ENCODE data around the gene SCAPER.

The SCAPER gene

DNA sequence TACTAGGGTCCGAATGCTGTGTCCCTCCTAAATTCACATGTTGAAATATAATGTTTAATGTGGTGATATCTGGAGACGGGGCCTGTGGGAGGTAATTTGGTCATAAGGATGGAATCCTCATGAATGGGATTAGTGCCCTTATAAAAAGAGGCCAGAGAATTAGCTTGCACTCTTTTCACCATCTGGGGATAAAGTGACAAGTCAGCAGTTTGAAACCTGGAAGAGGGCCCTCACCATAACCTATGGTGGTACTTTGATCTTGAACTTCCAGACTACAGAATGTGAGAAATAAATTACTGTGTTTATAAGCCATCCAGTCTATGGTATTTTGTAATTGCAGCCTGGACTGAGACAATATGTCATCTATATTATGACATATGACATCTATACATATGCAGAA, 436.4 kb downstream of the SCAPER start:
- H3K4me3 ChIP-seq (ENCODE audit: low read length in 2 of 2): no peak overlapping the region
- peaks cover 4 to 10% of the 10 kb centered on the region in 2 donors for H3K36me3 ChIP-seq (ENCODE audit: control insufficient read depth in 2 of 2, insufficient read depth in 2 of 2, low read length in 2 of 2)
- no peaks in the 10 kb centered on the region for H3K4me1 ChIP-seq (ENCODE audit: control insufficient read depth, insufficient read depth, low read length)
- H3K27me3 ChIP-seq (ENCODE audit: control insufficient read depth in 1 of 2, insufficient read depth in 2 of 2, low read length in 2 of 2): no peaks in the 10 kb centered on the region
- H3K9me3 ChIP-seq (ENCODE audit: control insufficient read depth in 2 of 2, low read length in 2 of 2): peaks cover 0 to 3% of the 10 kb centered on the region in 2 donors
- H3K9ac ChIP-seq (ENCODE audit: low read length in 2 of 2): no peak overlapping the region
- no peak overlapping the region for H3K27ac ChIP-seq (ENCODE audit: low read length)

DNA sequence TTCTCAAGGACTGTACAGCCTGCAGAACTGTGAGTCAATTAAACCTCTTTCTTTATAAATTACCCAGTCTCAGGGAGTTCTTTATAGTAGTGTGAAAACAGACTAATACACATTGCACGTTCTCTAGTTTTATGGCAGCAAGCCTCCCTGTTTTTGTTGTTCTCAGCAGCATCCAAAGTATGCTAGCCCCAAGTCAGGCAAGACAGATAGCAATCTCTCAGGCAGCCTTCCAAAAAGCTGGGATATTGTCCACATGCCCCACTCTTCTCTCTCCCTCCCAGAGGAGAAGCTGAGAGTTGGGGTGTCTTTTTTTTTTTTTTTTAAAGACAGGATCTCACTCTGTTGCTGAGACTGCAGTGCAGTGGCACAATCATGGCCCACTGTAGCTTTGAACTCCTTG, 438.0 kb downstream of the SCAPER start:
- Histone ChIP-seq H3K9me3 (ENCODE audit: control insufficient read depth in 2 of 2, low read length in 2 of 2) (peaks cover 0 to 3% of the 10 kb centered on the region in 2 donors), H3K4me1 (ENCODE audit: control insufficient read depth, insufficient read depth, low read length) (no peaks in the 10 kb centered on the region), H3K27ac (ENCODE audit: low read length) (no peak overlapping the region), H3K4me3 (ENCODE audit: low read length in 2 of 2) (no peak overlapping the region), H3K27me3 (ENCODE audit: control insufficient read depth in 1 of 2, insufficient read depth in 2 of 2, low read length in 2 of 2) (no peaks in the 10 kb centered on the region), H3K36me3 (ENCODE audit: control insufficient read depth in 2 of 2, insufficient read depth in 2 of 2, low read length in 2 of 2) (peaks cover 4 to 10% of the 10 kb centered on the region in 2 donors), H3K9ac (ENCODE audit: low read length in 2 of 2) (no peak overlapping the region)

DNA sequence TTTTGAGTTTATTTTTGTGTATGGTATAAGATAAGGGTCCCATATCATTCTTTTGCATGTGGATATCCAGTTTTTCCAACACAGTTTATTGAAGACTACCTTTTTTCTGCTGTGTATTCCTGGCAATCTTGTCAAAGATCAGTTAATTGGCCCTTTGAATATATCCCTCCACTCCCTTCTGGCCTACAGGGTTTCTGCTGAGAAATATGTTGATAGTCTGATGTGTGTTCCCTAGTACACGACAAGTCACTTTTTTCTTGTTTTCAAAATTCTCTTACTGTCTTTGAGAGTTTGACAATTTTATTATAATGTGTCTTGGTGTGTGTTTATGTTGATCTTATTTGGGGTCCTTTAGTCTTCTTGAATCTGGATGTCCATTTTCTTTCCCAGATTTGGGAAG, 439.4 kb downstream of the SCAPER start:
- Histone ChIP-seq H3K27me3 (ENCODE audit: control insufficient read depth in 1 of 2, insufficient read depth in 2 of 2, low read length in 2 of 2) (no peaks in the 10 kb centered on the region), H3K27ac (ENCODE audit: low read length) (no peak overlapping the region)

DNA sequence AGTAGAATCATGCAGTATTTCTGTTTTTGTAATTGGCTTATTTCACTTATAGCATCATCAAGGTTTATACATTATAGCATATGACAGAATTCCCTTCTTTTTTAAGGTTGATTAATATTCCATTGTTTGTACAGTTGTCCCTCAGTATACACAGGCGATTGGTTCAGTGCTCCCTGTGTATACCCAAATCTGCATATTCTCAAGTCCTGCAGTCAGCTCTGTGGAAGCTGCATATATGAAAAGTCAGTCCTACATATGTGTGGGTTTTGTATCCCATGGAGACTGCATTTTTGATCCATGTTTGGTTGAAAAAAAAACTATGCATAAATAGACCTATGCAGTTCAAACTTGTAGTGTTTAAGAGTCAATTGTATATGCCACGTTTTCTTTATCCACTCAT, 440.9 kb downstream of the SCAPER start:
- no peak overlapping the region for H3K4me3 ChIP-seq (ENCODE audit: low read length in 2 of 2)
- H3K27me3 ChIP-seq (ENCODE audit: control insufficient read depth in 1 of 2, insufficient read depth in 2 of 2, low read length in 2 of 2): no peaks in the 10 kb centered on the region
- no peaks in the 10 kb centered on the region for H3K4me1 ChIP-seq (ENCODE audit: control insufficient read depth, insufficient read depth, low read length)
- H3K27ac ChIP-seq (ENCODE audit: low read length): no peak overlapping the region
- peaks cover 0 to 3% of the 10 kb centered on the region in 2 donors for H3K9me3 ChIP-seq (ENCODE audit: control insufficient read depth in 2 of 2, low read length in 2 of 2)
- no peak overlapping the region for H3K9ac ChIP-seq (ENCODE audit: low read length in 2 of 2)
- peaks cover 0 to 5% of the 10 kb centered on the region in 2 donors for H3K36me3 ChIP-seq (ENCODE audit: control insufficient read depth in 2 of 2, insufficient read depth in 2 of 2, low read length in 2 of 2)

More for the DNA sequence above, 439.4 kb downstream of the SCAPER start:
- Histone ChIP-seq H3K9ac (ENCODE audit: low read length in 2 of 2) (no peak overlapping the region), H3K4me1 (ENCODE audit: control insufficient read depth, insufficient read depth, low read length) (no peaks in the 10 kb centered on the region), H3K9me3 (ENCODE audit: control insufficient read depth in 2 of 2, low read length in 2 of 2) (peaks cover 0 to 3% of the 10 kb centered on the region in 2 donors), H3K4me3 (ENCODE audit: low read length in 2 of 2) (no peak overlapping the region), H3K36me3 (ENCODE audit: control insufficient read depth in 2 of 2, insufficient read depth in 2 of 2, low read length in 2 of 2) (peaks cover 4 to 10% of the 10 kb centered on the region in 2 donors)

DNA sequence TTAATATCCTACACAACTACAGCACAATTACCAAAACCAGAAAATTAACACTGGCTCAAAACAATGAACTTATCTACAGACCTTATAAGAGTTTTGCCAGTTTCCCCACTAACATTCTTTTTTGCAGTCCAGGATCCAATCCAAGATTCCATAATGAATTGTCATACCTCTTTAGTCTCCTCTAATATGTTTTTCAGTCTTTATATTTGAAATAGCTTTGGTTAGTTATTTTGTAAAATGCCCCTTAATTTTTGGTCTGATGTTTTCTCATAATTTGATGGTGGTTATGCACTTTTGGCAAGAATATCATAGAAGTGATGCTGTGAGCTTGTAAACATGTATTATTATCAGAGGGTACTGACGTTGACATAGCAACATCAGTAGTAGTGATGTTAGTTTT, 444.3 kb downstream of the SCAPER start:
- Histone ChIP-seq H3K27ac (ENCODE audit: low read length) (no peak overlapping the region), H3K4me1 (ENCODE audit: control insufficient read depth, insufficient read depth, low read length) (no peaks in the 10 kb centered on the region), H3K27me3 (ENCODE audit: control insufficient read depth in 1 of 2, insufficient read depth in 2 of 2, low read length in 2 of 2) (no peaks in the 10 kb centered on the region), H3K36me3 (ENCODE audit: control insufficient read depth in 2 of 2, insufficient read depth in 2 of 2, low read length in 2 of 2) (no peaks in the 10 kb centered on the region), H3K4me3 (ENCODE audit: low read length in 2 of 2) (no peak overlapping the region), H3K9me3 (ENCODE audit: control insufficient read depth in 2 of 2, low read length in 2 of 2) (no peaks in the 10 kb centered on the region), H3K9ac (ENCODE audit: low read length in 2 of 2) (no peak overlapping the region)

DNA sequence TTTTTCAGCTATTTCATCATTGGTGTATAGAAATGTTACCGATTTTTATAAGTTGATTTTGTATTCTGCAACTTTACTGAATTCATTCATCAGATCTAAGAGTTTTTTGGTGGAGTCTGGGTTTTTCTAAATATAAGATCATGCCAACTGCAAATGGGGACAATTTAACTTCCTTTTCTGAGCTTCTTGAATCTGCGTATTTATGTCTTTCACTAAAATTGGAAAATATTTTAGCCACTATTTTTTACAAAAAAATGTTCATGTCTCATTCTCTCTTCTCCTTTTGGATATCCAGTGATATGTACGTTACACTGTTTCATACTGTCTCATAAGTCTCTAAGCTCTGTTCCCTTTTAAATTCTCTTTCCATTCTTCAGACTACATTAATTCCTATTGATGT, 444.8 kb downstream of the SCAPER start:
- Histone ChIP-seq H3K4me1 (ENCODE audit: control insufficient read depth, insufficient read depth, low read length) (no peaks in the 10 kb centered on the region), H3K36me3 (ENCODE audit: control insufficient read depth in 2 of 2, insufficient read depth in 2 of 2, low read length in 2 of 2) (no peaks in the 10 kb centered on the region), H3K9me3 (ENCODE audit: control insufficient read depth in 2 of 2, low read length in 2 of 2) (no peaks in the 10 kb centered on the region), H3K27me3 (ENCODE audit: control insufficient read depth in 1 of 2, insufficient read depth in 2 of 2, low read length in 2 of 2) (no peaks in the 10 kb centered on the region), H3K4me3 (ENCODE audit: low read length in 2 of 2) (no peak overlapping the region), H3K9ac (ENCODE audit: low read length in 2 of 2) (no peak overlapping the region), H3K27ac (ENCODE audit: low read length) (no peak overlapping the region)

DNA sequence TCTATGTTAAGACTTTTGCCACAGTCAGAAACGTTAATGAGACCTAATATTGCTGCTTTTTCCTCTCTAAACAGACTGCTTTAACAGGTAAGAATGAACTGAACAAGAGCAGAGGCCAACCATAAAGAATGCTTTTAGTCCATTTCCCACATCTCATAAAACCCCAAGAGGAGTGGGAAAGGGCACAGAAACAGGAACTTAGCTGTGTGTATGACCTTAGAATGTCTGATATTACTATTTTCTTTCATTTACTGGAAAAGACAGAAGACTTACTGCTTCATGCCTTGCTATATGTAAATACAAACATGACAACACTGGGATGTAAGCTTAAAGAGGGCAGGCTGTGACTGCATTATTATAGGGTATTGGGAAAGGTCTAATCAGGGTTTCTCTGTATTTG, 453.6 kb downstream of the SCAPER start:
- Histone ChIP-seq H3K27me3 (ENCODE audit: control insufficient read depth in 1 of 2, insufficient read depth in 2 of 2, low read length in 2 of 2) (no peaks in the 10 kb centered on the region), H3K27ac (ENCODE audit: low read length) (no peak overlapping the region), H3K4me3 (ENCODE audit: low read length in 2 of 2) (no peak overlapping the region), H3K4me1 (ENCODE audit: control insufficient read depth, insufficient read depth, low read length) (no peaks in the 10 kb centered on the region), H3K36me3 (ENCODE audit: control insufficient read depth in 2 of 2, insufficient read depth in 2 of 2, low read length in 2 of 2) (no peaks in the 10 kb centered on the region), H3K9me3 (ENCODE audit: control insufficient read depth in 2 of 2, low read length in 2 of 2) (no peaks in the 10 kb centered on the region), H3K9ac (ENCODE audit: low read length in 2 of 2) (no peak overlapping the region)

DNA sequence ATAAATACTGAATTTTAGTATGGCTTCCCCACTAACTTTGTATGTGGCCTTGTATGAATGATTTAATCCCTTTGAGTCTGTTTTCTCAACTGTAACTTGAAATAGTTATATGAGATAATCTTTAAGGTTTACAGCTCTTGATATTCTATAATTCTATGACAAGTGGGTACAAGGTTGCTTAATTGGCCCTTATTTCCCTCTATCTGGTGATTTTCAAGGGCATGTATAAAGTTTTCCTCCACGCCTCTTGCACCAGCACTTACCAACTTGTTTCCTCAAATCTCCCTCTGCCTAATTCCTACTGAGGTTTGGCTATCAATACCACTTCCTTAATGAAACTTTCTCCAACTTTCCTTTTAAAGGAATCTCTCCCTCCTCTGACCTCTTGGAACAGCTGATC, 455.7 kb downstream of the SCAPER start:
- no peaks in the 10 kb centered on the region for H3K36me3 ChIP-seq (ENCODE audit: control insufficient read depth in 2 of 2, insufficient read depth in 2 of 2, low read length in 2 of 2)
- H3K9me3 ChIP-seq (ENCODE audit: control insufficient read depth in 2 of 2, low read length in 2 of 2): no peaks in the 10 kb centered on the region
- no peak overlapping the region for H3K27ac ChIP-seq (ENCODE audit: low read length)
- no peak overlapping the region for H3K4me3 ChIP-seq (ENCODE audit: low read length in 2 of 2)
- no peak overlapping the region for H3K9ac ChIP-seq (ENCODE audit: low read length in 2 of 2)
- no peaks in the 10 kb centered on the region for H3K27me3 ChIP-seq (ENCODE audit: control insufficient read depth in 1 of 2, insufficient read depth in 2 of 2, low read length in 2 of 2)
- no peaks in the 10 kb centered on the region for H3K4me1 ChIP-seq (ENCODE audit: control insufficient read depth, insufficient read depth, low read length)

DNA sequence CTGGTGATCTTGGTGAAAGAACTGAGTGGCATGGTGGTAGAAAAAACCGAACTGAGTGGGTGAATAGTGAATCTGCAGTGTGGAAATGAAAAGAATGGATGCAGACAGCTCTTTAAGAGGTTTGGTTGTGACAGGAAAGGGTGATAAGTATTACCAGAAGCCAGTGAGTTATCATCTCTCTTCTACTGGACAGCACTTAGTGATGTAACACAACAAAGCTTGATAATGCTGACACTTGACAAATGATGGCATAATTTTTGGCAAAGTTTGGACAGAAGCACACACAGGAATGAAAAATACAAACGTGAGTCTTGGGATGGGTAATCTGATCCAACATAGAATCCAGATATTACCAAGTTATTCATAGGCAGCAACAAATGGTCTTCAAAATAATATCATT, 456.4 kb downstream of the SCAPER start:
- H3K9me3 ChIP-seq (ENCODE audit: control insufficient read depth in 2 of 2, low read length in 2 of 2): no peaks in the 10 kb centered on the region
- H3K9ac ChIP-seq (ENCODE audit: low read length in 2 of 2): no peak overlapping the region
- H3K4me1 ChIP-seq (ENCODE audit: control insufficient read depth, insufficient read depth, low read length): no peaks in the 10 kb centered on the region
- no peaks in the 10 kb centered on the region for H3K36me3 ChIP-seq (ENCODE audit: control insufficient read depth in 2 of 2, insufficient read depth in 2 of 2, low read length in 2 of 2)
- no peak overlapping the region for H3K27ac ChIP-seq (ENCODE audit: low read length)
- no peaks in the 10 kb centered on the region for H3K27me3 ChIP-seq (ENCODE audit: control insufficient read depth in 1 of 2, insufficient read depth in 2 of 2, low read length in 2 of 2)
- no peak overlapping the region for H3K4me3 ChIP-seq (ENCODE audit: low read length in 2 of 2)

DNA sequence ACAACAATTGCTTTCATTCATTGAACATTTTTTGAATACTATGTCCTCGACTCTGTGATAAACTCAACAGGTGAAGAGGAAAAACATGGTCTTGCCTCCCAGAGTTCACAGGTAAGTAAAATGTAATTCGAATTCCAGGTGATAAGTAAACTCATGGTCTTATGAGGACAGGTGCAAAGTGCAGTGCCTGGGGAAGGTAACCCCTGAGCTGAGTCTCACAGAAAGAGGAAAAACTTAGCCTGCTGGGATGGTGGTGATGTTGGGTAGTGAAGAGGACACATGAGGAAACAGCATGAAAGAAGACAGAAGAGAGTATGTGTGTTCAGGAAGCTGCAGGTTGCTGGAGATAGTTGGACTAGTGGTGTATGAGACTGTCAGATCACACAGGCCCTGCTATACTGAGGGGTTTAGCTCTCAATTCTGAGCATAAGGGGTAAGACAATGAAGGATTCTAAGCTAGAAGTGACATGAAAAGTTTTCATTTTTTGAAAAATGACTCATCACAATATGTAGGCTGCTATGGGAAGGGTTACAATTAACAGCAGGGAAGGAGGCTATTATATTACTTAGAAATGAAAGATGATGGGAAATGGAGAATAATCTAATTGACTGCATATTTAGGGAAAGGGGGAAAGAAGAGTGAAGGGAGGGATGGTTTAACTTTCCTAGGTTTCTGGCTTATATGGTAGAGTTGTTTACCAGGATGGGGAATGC, 457.3 kb downstream of the SCAPER start:
- Histone ChIP-seq H3K4me3 (ENCODE audit: low read length in 2 of 2) (no peak overlapping the region), H3K9ac (ENCODE audit: low read length in 2 of 2) (no peak overlapping the region), H3K27me3 (ENCODE audit: control insufficient read depth in 1 of 2, insufficient read depth in 2 of 2, low read length in 2 of 2) (no peaks in the 10 kb centered on the region), H3K36me3 (ENCODE audit: control insufficient read depth in 2 of 2, insufficient read depth in 2 of 2, low read length in 2 of 2) (no peaks in the 10 kb centered on the region), H3K27ac (ENCODE audit: low read length) (no peak overlapping the region), H3K4me1 (ENCODE audit: control insufficient read depth, insufficient read depth, low read length) (no peaks in the 10 kb centered on the region), H3K9me3 (ENCODE audit: control insufficient read depth in 2 of 2, low read length in 2 of 2) (no peaks in the 10 kb centered on the region)

DNA sequence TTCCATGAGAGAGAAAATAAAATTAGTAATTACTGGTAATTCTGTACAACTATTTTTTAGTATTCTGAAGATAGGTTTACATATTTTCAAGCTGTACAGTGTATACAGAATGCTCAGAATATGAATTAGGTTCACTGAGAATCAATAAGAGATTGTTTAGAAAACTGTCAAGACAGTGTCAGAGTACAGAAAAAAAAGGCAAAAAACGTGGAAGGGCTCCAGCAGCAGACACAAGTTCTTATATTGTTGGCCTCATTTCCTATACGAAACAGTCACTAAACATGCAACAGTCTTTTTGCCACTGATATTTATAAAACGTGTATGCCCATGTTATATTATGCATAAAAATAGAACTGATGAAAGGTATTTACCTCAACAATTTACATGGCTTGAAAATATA, 464.7 kb downstream of the SCAPER start:
- no peaks in the 10 kb centered on the region for H3K9me3 ChIP-seq (ENCODE audit: control insufficient read depth in 2 of 2, low read length in 2 of 2)

More for the DNA sequence above, 464.7 kb downstream of the SCAPER start:
- H3K36me3 ChIP-seq (ENCODE audit: control insufficient read depth in 2 of 2, insufficient read depth in 2 of 2, low read length in 2 of 2): no peaks in the 10 kb centered on the region
- H3K4me3 ChIP-seq (ENCODE audit: low read length in 2 of 2): no peak overlapping the region
- H3K27me3 ChIP-seq (ENCODE audit: control insufficient read depth in 1 of 2, insufficient read depth in 2 of 2, low read length in 2 of 2): no peaks in the 10 kb centered on the region
- no peaks in the 10 kb centered on the region for H3K4me1 ChIP-seq (ENCODE audit: control insufficient read depth, insufficient read depth, low read length)
- no peak overlapping the region for H3K27ac ChIP-seq (ENCODE audit: low read length)
- no peak overlapping the region for H3K9ac ChIP-seq (ENCODE audit: low read length in 2 of 2)

Measured in stomach smooth muscle (tissue), 2 donors.